Measurements from ENCODE around the gene TUBGCP4. TPM values are rescaled to one million over a fixed set of nuclear protein-coding genes. Genes with fewer than 3 reads are reported as not detected.

The TUBGCP4 gene
- total and polyA plus RNA-seq, 5 donors from 2014 or later, result 10.2 to 12.2 (median 11.9) TPM

- Histone ChIP-seq H3K27ac (ENCODE audit: insufficient read depth, low read length, poor library complexity, severe bottlenecking) (no peak overlapping the region), H3K9me3 (ENCODE audit: control insufficient read depth in 2 of 2, low read length in 2 of 2) (no peaks in the 10 kb centered on the region), H3K4me3 (ENCODE audit: low read depth, low read length) (no peak overlapping the region), H3K4me1 (ENCODE audit: control insufficient read depth, insufficient read depth, low read length, poor library complexity, severe bottlenecking) (no peaks in the 10 kb centered on the region), H3K36me3 (ENCODE audit: control insufficient read depth, insufficient read depth, low read length) (peaks cover 47% of the 10 kb centered on the region), H3K27me3 (ENCODE audit: control insufficient read depth, insufficient read depth, low read length) (no peaks in the 10 kb centered on the region)
- Mint-ChIP-seq H3K4me3 (no peak overlapping the region), H3K27ac (no peak overlapping the region), H3K36me3 (peaks cover 50% of the 10 kb centered on the region), H3K4me1 (peaks cover 0 to 12% (median 1%) of the 10 kb centered on the region in 4 donors), H3K9me3 (no peaks in the 10 kb centered on the region), H3K27me3 (no peaks in the 10 kb centered on the region)
- ATAC-seq (ENCODE audit: low read depth in 2 of 2) (no peak), DNase-seq (no peak)
Measured at GRCh38 chr15:43429687-43430086, 58.8 kb downstream of the TUBGCP4 start.

GRCh38 chr15:43433165-43433564 is 62.3 kb downstream of the TUBGCP4 start:
- no peaks in the 10 kb centered on the region for H3K4me1 ChIP-seq (ENCODE audit: control insufficient read depth, insufficient read depth, low read length, poor library complexity, severe bottlenecking)
- H3K36me3 ChIP-seq (ENCODE audit: control insufficient read depth, insufficient read depth, low read length), result peaks cover 35% of the 10 kb centered on the region
- DNase-seq (no peak), ATAC-seq (ENCODE audit: low read depth in 2 of 2) (no peak)
- Mint-ChIP-seq H3K27ac (peak overlapping the region in 1 of 3 donors; percentile 28), H3K27me3 (no peaks in the 10 kb centered on the region), H3K4me3 (no peak overlapping the region), H3K9me3 (no peaks in the 10 kb centered on the region), H3K4me1 (peaks cover 0 to 9% (median 1%) of the 10 kb centered on the region in 4 donors), H3K36me3 (peaks cover 42% of the 10 kb centered on the region)
- no peak overlapping the region for H3K4me3 ChIP-seq (ENCODE audit: low read depth, low read length)
- H3K9me3 ChIP-seq (ENCODE audit: control insufficient read depth in 2 of 2, low read length in 2 of 2), result no peaks in the 10 kb centered on the region
- H3K27me3 ChIP-seq (ENCODE audit: control insufficient read depth, insufficient read depth, low read length), result no peaks in the 10 kb centered on the region
- H3K27ac ChIP-seq (ENCODE audit: insufficient read depth, low read length, poor library complexity, severe bottlenecking), result no peak overlapping the region

- no peak overlapping the region for H3K4me3 ChIP-seq (ENCODE audit: low read depth, low read length)
- Mint-ChIP-seq H3K4me1 (peaks cover 0 to 9% (median 1%) of the 10 kb centered on the region in 4 donors), H3K27me3 (no peaks in the 10 kb centered on the region), H3K4me3 (no peak overlapping the region), H3K36me3 (peaks cover 42% of the 10 kb centered on the region), H3K9me3 (no peaks in the 10 kb centered on the region), H3K27ac (no peak overlapping the region)
- H3K4me1 ChIP-seq (ENCODE audit: control insufficient read depth, insufficient read depth, low read length, poor library complexity, severe bottlenecking), result no peaks in the 10 kb centered on the region
- no peaks in the 10 kb centered on the region for H3K27me3 ChIP-seq (ENCODE audit: control insufficient read depth, insufficient read depth, low read length)
- no peak overlapping the region for H3K27ac ChIP-seq (ENCODE audit: insufficient read depth, low read length, poor library complexity, severe bottlenecking)
- DNase-seq (no peak), ATAC-seq (ENCODE audit: low read depth in 2 of 2) (no peak)
- H3K9me3 ChIP-seq (ENCODE audit: control insufficient read depth in 2 of 2, low read length in 2 of 2), result no peaks in the 10 kb centered on the region
- peaks cover 35% of the 10 kb centered on the region for H3K36me3 ChIP-seq (ENCODE audit: control insufficient read depth, insufficient read depth, low read length)
Measured at GRCh38 chr15:43433661-43434303, 62.9 kb downstream of the TUBGCP4 start.

GRCh38 chr15:43434446-43434845 is 63.5 kb downstream of the TUBGCP4 start:
- DNase-seq (no peak), ATAC-seq (ENCODE audit: low read depth in 2 of 2) (no peak)
- Mint-ChIP-seq H3K4me1 (peaks cover 0 to 9% (median 1%) of the 10 kb centered on the region in 4 donors), H3K9me3 (no peaks in the 10 kb centered on the region), H3K27me3 (no peaks in the 10 kb centered on the region), H3K27ac (no peak overlapping the region), H3K36me3 (peaks cover 42% of the 10 kb centered on the region), H3K4me3 (no peak overlapping the region)
- Histone ChIP-seq H3K27me3 (ENCODE audit: control insufficient read depth, insufficient read depth, low read length) (no peaks in the 10 kb centered on the region), H3K4me1 (ENCODE audit: control insufficient read depth, insufficient read depth, low read length, poor library complexity, severe bottlenecking) (no peaks in the 10 kb centered on the region), H3K9me3 (ENCODE audit: control insufficient read depth in 2 of 2, low read length in 2 of 2) (no peaks in the 10 kb centered on the region), H3K36me3 (ENCODE audit: control insufficient read depth, insufficient read depth, low read length) (peaks cover 37% of the 10 kb centered on the region), H3K27ac (ENCODE audit: insufficient read depth, low read length, poor library complexity, severe bottlenecking) (no peak overlapping the region), H3K4me3 (ENCODE audit: low read depth, low read length) (no peak overlapping the region)

- no peak overlapping the region for H3K27ac Mint-ChIP-seq
- peaks cover 38% of the 10 kb centered on the region for H3K36me3 Mint-ChIP-seq
- Histone ChIP-seq H3K4me3 (ENCODE audit: low read depth, low read length) (no peak overlapping the region), H3K9me3 (ENCODE audit: control insufficient read depth in 2 of 2, low read length in 2 of 2) (no peaks in the 10 kb centered on the region), H3K4me1 (ENCODE audit: control insufficient read depth, insufficient read depth, low read length, poor library complexity, severe bottlenecking) (no peaks in the 10 kb centered on the region), H3K27ac (ENCODE audit: insufficient read depth, low read length, poor library complexity, severe bottlenecking) (no peak overlapping the region), H3K36me3 (ENCODE audit: control insufficient read depth, insufficient read depth, low read length) (peaks cover 24% of the 10 kb centered on the region), H3K27me3 (ENCODE audit: control insufficient read depth, insufficient read depth, low read length) (no peaks in the 10 kb centered on the region)
- DNase-seq, result no peak
- H3K4me1 Mint-ChIP-seq, result peaks cover 4 to 8% (median 6%) of the 10 kb centered on the region in 4 donors
- ATAC-seq (ENCODE audit: low read depth in 2 of 2), result no peak
- no peak overlapping the region for H3K4me3 Mint-ChIP-seq
- H3K27me3 Mint-ChIP-seq, result no peaks in the 10 kb centered on the region
- no peaks in the 10 kb centered on the region for H3K9me3 Mint-ChIP-seq
Measured at GRCh38 chr15:43436395-43436794, 65.5 kb downstream of the TUBGCP4 start.

GRCh38 chr15:43439268-43439667 is 68.4 kb downstream of the TUBGCP4 start:
- H3K9me3 Mint-ChIP-seq, result no peaks in the 10 kb centered on the region
- no peak for ATAC-seq (ENCODE audit: low read depth in 2 of 2)
- Histone ChIP-seq H3K4me3 (ENCODE audit: low read depth, low read length) (no peak overlapping the region), H3K9me3 (ENCODE audit: control insufficient read depth in 2 of 2, low read length in 2 of 2) (no peaks in the 10 kb centered on the region), H3K4me1 (ENCODE audit: control insufficient read depth, insufficient read depth, low read length, poor library complexity, severe bottlenecking) (no peaks in the 10 kb centered on the region), H3K36me3 (ENCODE audit: control insufficient read depth, insufficient read depth, low read length) (peaks cover 8% of the 10 kb centered on the region), H3K27ac (ENCODE audit: insufficient read depth, low read length, poor library complexity, severe bottlenecking) (no peak overlapping the region), H3K27me3 (ENCODE audit: control insufficient read depth, insufficient read depth, low read length) (no peaks in the 10 kb centered on the region)
- peaks cover 13% of the 10 kb centered on the region for H3K36me3 Mint-ChIP-seq
- peaks cover 3 to 9% (median 5%) of the 10 kb centered on the region in 4 donors for H3K4me1 Mint-ChIP-seq
- no peak overlapping the region for H3K4me3 Mint-ChIP-seq
- H3K27me3 Mint-ChIP-seq, result no peaks in the 10 kb centered on the region
- DNase-seq, result no peak
- H3K27ac Mint-ChIP-seq, result no peak overlapping the region

GRCh38 chr15:43440721-43441281 is 69.9 kb downstream of the TUBGCP4 start:
- Mint-ChIP-seq H3K27me3 (no peaks in the 10 kb centered on the region), H3K27ac (peak overlapping the region in 1 of 3 donors; percentile 5), H3K36me3 (peaks cover 18% of the 10 kb centered on the region), H3K9me3 (no peaks in the 10 kb centered on the region), H3K4me3 (no peak overlapping the region), H3K4me1 (peaks cover 3 to 15% (median 6%) of the 10 kb centered on the region in 4 donors)
- ATAC-seq (ENCODE audit: low read depth in 2 of 2), result peak; percentile 69 to 84
- H3K9me3 ChIP-seq (ENCODE audit: control insufficient read depth in 2 of 2, low read length in 2 of 2), result no peaks in the 10 kb centered on the region
- peaks cover 8% of the 10 kb centered on the region for H3K36me3 ChIP-seq (ENCODE audit: control insufficient read depth, insufficient read depth, low read length)
- no peak overlapping the region for H3K4me3 ChIP-seq (ENCODE audit: low read depth, low read length)
- H3K4me1 ChIP-seq (ENCODE audit: control insufficient read depth, insufficient read depth, low read length, poor library complexity, severe bottlenecking), result no peaks in the 10 kb centered on the region
- H3K27ac ChIP-seq (ENCODE audit: insufficient read depth, low read length, poor library complexity, severe bottlenecking), result no peak overlapping the region
- peak; percentile 4 to 85 (median 39) for DNase-seq
- no peaks in the 10 kb centered on the region for H3K27me3 ChIP-seq (ENCODE audit: control insufficient read depth, insufficient read depth, low read length)

GRCh38 chr15:43441316-43441715 is 70.4 kb downstream of the TUBGCP4 start:
- DNase-seq (peak in 2 of 3 donors; percentile 6 to 59), ATAC-seq (ENCODE audit: low read depth in 2 of 2) (no peak)
- no peaks in the 10 kb centered on the region for H3K9me3 Mint-ChIP-seq
- Histone ChIP-seq H3K4me3 (ENCODE audit: low read depth, low read length) (no peak overlapping the region), H3K9me3 (ENCODE audit: control insufficient read depth in 2 of 2, low read length in 2 of 2) (no peaks in the 10 kb centered on the region), H3K36me3 (ENCODE audit: control insufficient read depth, insufficient read depth, low read length) (peaks cover 8% of the 10 kb centered on the region), H3K27me3 (ENCODE audit: control insufficient read depth, insufficient read depth, low read length) (no peaks in the 10 kb centered on the region), H3K27ac (ENCODE audit: insufficient read depth, low read length, poor library complexity, severe bottlenecking) (no peak overlapping the region), H3K4me1 (ENCODE audit: control insufficient read depth, insufficient read depth, low read length, poor library complexity, severe bottlenecking) (no peaks in the 10 kb centered on the region)
- H3K4me1 Mint-ChIP-seq, result peaks cover 3 to 15% (median 6%) of the 10 kb centered on the region in 4 donors
- H3K4me3 Mint-ChIP-seq, result no peak overlapping the region
- H3K27ac Mint-ChIP-seq, result peak overlapping the region in 1 of 3 donors; percentile 5
- H3K36me3 Mint-ChIP-seq, result peaks cover 20% of the 10 kb centered on the region
- no peaks in the 10 kb centered on the region for H3K27me3 Mint-ChIP-seq

All from CD4-positive, CD25-positive, alpha-beta regulatory T cell (primary cell).